Karpas-422 (cell line): ENCODE measurements around the gene INTS1. TPM values are rescaled to one million over a fixed set of nuclear protein-coding genes. Genes with fewer than 3 reads are reported as not detected.

Source experiments
- DNase-seq: peaks from one replicate; pipeline ENCODE4 v3.0.0-alpha.2; 2015
- H2AFZ ChIP-seq: fragments of 200-600 bp; sonication (generic); 2 replicates; pipeline ENCODE4 v1.6.1; 2014; ENCODE audit warnings: antibody characterized with exemption, low read length, mixed read lengths
- H3K27ac ChIP-seq: fragments of 200-600 bp; sonication (generic); 2 replicates; pipeline ENCODE4 v1.5.1; 2014; ENCODE audit warnings: mild to moderate bottlenecking, low read length, moderate library complexity
- H3K27me3 ChIP-seq: fragments of 200-600 bp; sonication (generic); 2 replicates; pipeline ENCODE4 v1.6.1; 2014; ENCODE audit warnings: low read length, mixed read lengths
- H3K36me3 ChIP-seq: fragments of 200-600 bp; sonication (generic); 2 replicates; pipeline ENCODE4 v1.6.1; 2014; ENCODE audit warnings: low read length, mixed read lengths; ENCODE audit not compliant: insufficient read depth
- H3K4me1 ChIP-seq: fragments of 200-600 bp; sonication (generic); 2 replicates; pipeline ENCODE4 v1.6.1; 2014; ENCODE audit warnings: mild to moderate bottlenecking, low read length, mixed read lengths
- H3K4me2 ChIP-seq: fragments of 200-600 bp; sonication (generic); 2 replicates; pipeline ENCODE4 v1.6.1; 2014; ENCODE audit warnings: low read length, low read depth, mild to moderate bottlenecking; ENCODE audit not compliant: poor library complexity, severe bottlenecking
- H3K4me3 ChIP-seq: fragments of 200-600 bp; sonication (generic); 2 replicates; pipeline ENCODE4 v1.5.1; 2014; ENCODE audit warnings: mild to moderate bottlenecking, antibody characterized with exemption, low read length, mixed read lengths
- H3K79me2 ChIP-seq: fragments of 200-600 bp; sonication (generic); 2 replicates; pipeline ENCODE4 v1.6.1; 2014; ENCODE audit warnings: mild to moderate bottlenecking, low read length, mixed read lengths
- H3K9ac ChIP-seq: fragments of 200-600 bp; sonication (generic); 2 replicates; pipeline ENCODE4 v1.6.0; 2014; ENCODE audit warnings: low read length
- H3K9me2 ChIP-seq: fragments of 200-600 bp; sonication (generic), shearing (Covaris generic); replicated peaks from 2 replicates; pipeline ENCODE4 v1.6.0; 2014; ENCODE audit warnings: mild to moderate bottlenecking, low read length, moderate library complexity; ENCODE audit not compliant: insufficient read depth
- H3K9me3 ChIP-seq: fragments of 300-700, 200-600 bp; sonication (generic); 2 replicates; pipeline ENCODE4 v1.6.1; 2014; ENCODE audit warnings: low read length, mixed read lengths
- H4K20me1 ChIP-seq: fragments of 200-600 bp; sonication (generic); 2 replicates; pipeline ENCODE4 v1.6.1; 2014; ENCODE audit warnings: mild to moderate bottlenecking, antibody characterized with exemption, low read length, low read depth; ENCODE audit not compliant: insufficient read depth
- total RNA-seq: library from RNA; depleted of rRNA; stranded (reverse); fragments of >200 nt; shearing (Covaris generic); gene quantifications from 2 replicates; pipeline ENCODE4 v1.2.3, GENCODE V29; 2014; ENCODE audit warnings: low replicate concordance; rRNA removed

The INTS1 gene, protein sequence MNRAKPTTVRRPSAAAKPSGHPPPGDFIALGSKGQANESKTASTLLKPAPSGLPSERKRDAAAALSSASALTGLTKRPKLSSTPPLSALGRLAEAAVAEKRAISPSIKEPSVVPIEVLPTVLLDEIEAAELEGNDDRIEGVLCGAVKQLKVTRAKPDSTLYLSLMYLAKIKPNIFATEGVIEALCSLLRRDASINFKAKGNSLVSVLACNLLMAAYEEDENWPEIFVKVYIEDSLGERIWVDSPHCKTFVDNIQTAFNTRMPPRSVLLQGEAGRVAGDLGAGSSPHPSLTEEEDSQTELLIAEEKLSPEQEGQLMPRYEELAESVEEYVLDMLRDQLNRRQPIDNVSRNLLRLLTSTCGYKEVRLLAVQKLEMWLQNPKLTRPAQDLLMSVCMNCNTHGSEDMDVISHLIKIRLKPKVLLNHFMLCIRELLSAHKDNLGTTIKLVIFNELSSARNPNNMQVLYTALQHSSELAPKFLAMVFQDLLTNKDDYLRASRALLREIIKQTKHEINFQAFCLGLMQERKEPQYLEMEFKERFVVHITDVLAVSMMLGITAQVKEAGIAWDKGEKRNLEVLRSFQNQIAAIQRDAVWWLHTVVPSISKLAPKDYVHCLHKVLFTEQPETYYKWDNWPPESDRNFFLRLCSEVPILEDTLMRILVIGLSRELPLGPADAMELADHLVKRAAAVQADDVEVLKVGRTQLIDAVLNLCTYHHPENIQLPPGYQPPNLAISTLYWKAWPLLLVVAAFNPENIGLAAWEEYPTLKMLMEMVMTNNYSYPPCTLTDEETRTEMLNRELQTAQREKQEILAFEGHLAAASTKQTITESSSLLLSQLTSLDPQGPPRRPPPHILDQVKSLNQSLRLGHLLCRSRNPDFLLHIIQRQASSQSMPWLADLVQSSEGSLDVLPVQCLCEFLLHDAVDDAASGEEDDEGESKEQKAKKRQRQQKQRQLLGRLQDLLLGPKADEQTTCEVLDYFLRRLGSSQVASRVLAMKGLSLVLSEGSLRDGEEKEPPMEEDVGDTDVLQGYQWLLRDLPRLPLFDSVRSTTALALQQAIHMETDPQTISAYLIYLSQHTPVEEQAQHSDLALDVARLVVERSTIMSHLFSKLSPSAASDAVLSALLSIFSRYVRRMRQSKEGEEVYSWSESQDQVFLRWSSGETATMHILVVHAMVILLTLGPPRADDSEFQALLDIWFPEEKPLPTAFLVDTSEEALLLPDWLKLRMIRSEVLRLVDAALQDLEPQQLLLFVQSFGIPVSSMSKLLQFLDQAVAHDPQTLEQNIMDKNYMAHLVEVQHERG (N-terminal part only)
- 25.7 and 42.1 TPM in 2 replicates for total RNA-seq

DNA sequence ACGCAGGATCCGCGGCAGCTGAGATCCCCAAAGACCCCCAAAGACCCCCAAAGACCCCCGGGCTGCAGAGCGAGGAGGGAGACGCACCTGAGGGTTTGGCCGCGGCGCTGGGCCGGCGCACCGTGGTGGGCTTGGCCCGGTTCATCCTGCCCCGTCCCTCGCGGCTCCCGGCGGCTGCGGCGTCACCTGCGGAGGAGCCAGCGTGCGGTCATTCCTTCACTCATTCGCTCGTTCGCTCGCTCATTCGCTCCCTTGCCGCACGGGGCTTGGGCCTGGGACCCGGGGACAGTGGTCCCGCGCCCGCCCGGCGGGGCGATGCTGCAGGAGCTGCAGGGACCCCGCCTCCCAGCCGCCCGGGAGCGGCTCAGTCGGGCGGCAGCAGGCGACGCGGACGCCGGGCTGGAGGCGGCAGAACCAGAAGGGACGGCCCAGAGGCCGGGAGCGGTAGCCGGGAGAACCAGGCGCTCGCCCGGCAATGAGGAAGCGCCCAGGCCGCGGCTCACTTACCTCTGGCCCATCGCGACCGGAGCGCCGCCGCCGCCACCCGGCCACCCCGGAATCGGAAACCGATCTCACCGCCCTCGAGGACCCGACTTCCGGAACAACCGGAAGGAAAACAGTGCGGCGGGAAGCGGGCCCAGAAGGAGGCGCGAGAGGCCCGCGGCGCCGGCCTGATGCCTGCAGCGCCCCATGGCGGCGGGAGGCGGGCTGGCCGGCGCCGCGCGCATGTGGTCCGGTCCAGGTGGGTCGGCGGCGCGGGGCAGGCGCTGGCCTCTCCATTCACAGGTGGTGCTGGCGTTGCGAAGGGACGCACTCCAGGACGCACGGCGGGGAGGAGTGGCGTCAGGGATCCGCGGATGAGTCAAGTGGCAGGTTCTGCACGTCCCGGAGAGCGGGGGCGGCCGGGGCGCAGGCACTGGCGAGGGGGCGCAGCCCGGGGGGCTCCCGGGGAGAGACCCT is at the start of gene INTS1:
TSS of gene INTS1 (minus strand) at position 574 of the 960 bp plus-strand sequence. CDS start at position 145, 429 bp downstream.
- H3K36me3 ChIP-seq, result no peaks in the 10 kb centered on the region
- peak within 1 kb of the TSS; percentile 98 for H3K4me3 ChIP-seq
- DNase-seq, result peak; percentile 97
- H3K9me2 ChIP-seq, result no peaks in the 10 kb centered on the region
- peak within 1 kb of the TSS; percentile 97 for H3K4me2 ChIP-seq
- no peak within 1 kb of the TSS for H3K27ac ChIP-seq
- H3K4me1 ChIP-seq, result peaks cover 42% of the 10 kb centered on the region
- H2AFZ ChIP-seq, result no peak within 1 kb of the TSS
- peaks cover 29% of the 10 kb centered on the region for H3K79me2 ChIP-seq
- H4K20me1 ChIP-seq, result peaks cover 19% of the 10 kb centered on the region
- H3K9me3 ChIP-seq, result no peaks in the 10 kb centered on the region
- H3K27me3 ChIP-seq, result no peaks in the 10 kb centered on the region
- H3K9ac ChIP-seq, result peak within 1 kb of the TSS; percentile 94

DNA sequence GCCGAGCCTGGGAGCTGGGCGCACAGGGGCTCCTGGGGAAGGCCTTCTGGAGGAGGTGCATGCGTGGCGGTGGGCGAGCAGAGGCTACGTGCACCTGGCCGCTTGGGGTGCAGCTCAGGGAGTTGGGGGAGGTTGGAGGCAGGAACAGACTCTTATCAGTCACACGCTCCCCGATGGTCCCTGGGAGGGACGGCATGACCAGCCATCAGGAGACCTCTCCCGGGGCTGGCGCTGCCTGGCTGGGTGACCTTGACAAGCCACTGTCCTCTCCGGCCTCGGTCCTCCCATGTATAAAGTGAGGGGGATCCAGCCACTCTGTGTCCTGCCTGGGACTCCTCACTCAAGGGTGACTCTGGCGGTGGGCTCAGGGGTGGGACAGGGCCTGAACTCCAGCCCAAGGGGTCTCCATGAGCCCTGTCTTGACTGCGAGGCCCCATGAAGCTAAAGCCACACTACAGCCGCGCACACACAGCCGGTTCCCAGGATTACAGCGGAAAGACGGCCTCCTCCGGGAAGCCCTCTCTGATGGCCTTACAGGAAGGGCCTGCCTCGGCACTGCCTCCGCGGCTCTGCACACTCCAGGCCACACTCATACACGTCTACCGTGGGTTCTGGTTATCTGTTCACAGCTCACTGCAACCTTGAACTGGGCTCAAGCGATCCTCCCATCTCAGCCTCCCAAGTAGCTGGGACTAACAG is 49.5 kb upstream of the INTS1 start:
- Histone ChIP-seq H4K20me1 (no peaks in the 10 kb centered on the region), H3K36me3 (no peaks in the 10 kb centered on the region), H3K4me3 (no peak overlapping the region), H3K27me3 (no peaks in the 10 kb centered on the region), H3K9me2 (no peaks in the 10 kb centered on the region), H3K9me3 (no peaks in the 10 kb centered on the region), H3K79me2 (no peaks in the 10 kb centered on the region), H3K27ac (no peak overlapping the region), H3K4me2 (no peak overlapping the region), H2AFZ (no peak overlapping the region), H3K4me1 (no peaks in the 10 kb centered on the region), H3K9ac (no peak overlapping the region)
- no peak for DNase-seq

DNA sequence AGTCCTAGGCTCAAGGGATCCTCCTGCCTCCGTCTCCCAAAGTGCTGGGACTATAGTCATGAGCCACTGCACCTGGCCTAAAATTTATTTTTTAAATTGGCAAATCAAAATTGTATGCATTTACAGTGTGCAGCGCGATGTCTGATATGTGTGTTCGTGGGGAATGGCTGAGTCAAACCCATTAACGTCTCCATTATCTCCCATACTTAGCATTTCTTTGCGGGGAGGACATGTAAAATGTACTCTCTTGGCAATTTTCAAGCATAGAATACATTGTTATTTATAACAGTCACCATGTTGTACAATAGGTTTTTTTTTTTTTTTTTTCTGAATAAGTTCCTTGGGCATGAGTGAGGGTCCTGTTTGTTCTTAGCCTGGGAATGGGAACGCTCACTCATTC is 48.0 kb upstream of the INTS1 start:
- Histone ChIP-seq H3K9ac (no peak overlapping the region), H3K36me3 (no peaks in the 10 kb centered on the region), H3K4me1 (no peaks in the 10 kb centered on the region), H3K79me2 (no peaks in the 10 kb centered on the region), H2AFZ (no peak overlapping the region), H3K9me3 (no peaks in the 10 kb centered on the region), H4K20me1 (no peaks in the 10 kb centered on the region), H3K27ac (no peak overlapping the region), H3K4me2 (no peak overlapping the region), H3K27me3 (no peaks in the 10 kb centered on the region), H3K9me2 (no peaks in the 10 kb centered on the region), H3K4me3 (no peak overlapping the region)
- no peak for DNase-seq

DNA sequence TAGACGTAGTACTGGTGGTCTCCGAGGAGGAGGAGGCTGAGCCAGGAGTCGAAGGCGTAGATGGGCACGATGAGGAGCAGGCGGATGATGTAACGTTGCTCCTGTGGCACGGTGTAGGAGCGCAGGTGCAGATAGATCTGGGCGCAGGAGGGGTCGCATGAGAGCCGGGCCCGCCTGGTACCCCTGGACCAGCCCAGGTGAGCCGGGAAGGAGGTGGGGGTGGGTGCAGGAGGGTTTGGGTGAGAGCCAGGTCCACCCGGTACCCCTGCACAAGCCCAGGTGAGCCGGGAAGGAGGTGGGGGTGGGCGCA is 46.6 kb upstream of the INTS1 start:
- DNase-seq, result no peak
- Histone ChIP-seq H3K27ac (no peak overlapping the region), H3K9ac (no peak overlapping the region), H3K9me2 (no peaks in the 10 kb centered on the region), H4K20me1 (no peaks in the 10 kb centered on the region), H2AFZ (no peak overlapping the region), H3K4me2 (no peak overlapping the region), H3K27me3 (no peaks in the 10 kb centered on the region), H3K9me3 (no peaks in the 10 kb centered on the region), H3K4me1 (no peaks in the 10 kb centered on the region), H3K36me3 (no peaks in the 10 kb centered on the region), H3K4me3 (no peak overlapping the region), H3K79me2 (no peaks in the 10 kb centered on the region)

DNA sequence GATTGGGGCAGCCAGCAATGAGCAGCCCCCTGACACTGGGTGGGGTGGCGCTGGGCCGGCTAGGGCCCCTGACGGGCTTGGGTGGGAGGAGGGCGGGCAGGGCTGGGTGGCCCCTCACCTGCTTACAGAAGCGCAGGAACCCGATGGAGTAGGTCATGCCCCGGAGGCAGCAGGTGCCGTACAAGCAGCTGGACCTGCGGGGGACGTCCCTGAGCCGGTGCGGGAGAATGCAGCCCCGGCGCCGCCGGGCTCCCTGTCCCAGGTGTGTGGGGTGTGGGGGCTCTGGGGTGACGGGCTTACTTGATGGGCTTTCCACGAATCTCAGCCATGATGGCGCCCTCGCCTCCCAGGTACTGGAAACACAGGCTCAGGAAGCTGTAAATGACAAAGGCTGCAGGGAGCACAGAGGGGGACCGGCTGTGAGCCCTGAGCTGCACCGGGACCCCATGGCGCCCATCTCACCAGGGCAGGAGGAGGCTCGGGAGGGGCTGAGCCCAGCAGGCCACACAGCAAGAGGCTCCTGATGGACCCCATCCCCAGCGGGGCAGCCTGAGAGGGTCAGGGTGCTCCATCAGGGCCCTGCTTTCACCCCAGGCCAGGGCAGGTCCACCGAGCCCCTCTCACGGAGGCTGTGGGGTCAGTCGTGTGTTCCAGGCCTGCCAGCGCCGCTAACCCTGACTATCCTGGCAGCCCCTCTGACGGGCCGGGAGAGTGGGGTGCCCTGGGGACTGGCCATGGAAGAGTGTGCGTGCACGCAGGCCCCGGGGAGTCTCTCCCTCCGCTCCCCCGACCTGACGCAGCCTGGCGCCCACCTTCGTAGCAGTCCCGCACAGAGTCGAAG is 46.0 kb upstream of the INTS1 start:
- Histone ChIP-seq H3K9me3 (no peaks in the 10 kb centered on the region), H3K9me2 (no peaks in the 10 kb centered on the region), H3K27me3 (no peaks in the 10 kb centered on the region), H3K36me3 (no peaks in the 10 kb centered on the region), H4K20me1 (no peaks in the 10 kb centered on the region), H2AFZ (no peak overlapping the region), H3K79me2 (no peaks in the 10 kb centered on the region), H3K4me2 (no peak overlapping the region), H3K4me3 (no peak overlapping the region), H3K9ac (no peak overlapping the region), H3K4me1 (no peaks in the 10 kb centered on the region), H3K27ac (no peak overlapping the region)
- DNase-seq, result no peak

DNA sequence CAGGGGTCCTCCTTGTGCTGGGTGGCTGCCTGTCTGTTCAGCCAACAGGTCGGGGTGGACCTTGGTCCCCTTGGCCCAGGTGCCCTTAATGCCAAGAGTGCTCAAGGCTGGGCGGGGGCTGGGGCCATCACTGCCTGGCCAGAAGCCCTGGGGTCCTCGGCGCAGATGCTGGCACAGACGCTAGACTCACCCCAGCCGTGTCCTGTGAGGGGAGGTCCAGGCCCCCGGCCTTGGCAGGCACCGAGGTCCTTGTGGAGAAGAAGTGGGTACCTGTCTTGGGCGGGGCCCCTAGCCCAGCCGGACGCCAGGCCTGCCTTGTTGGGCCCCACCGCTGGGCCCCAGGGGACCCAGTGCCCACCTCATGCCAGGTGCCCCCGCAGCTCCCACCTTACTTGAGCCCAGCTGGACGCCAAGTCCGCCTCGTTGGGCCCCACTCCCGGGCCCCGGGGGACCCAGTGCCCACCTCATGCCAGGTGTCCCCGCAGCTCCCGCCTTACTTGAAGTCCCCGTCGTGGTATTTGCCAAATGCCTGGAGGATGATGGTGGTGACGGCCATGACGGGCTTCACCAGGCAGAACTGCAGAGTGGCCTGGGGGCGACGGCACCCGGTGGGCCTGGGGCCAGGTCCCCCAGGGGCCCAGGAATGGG is 45.3 kb upstream of the INTS1 start:
- H3K27ac ChIP-seq, result no peak overlapping the region
- H3K9me3 ChIP-seq, result no peaks in the 10 kb centered on the region
- H3K4me3 ChIP-seq, result no peak overlapping the region
- H3K36me3 ChIP-seq, result no peaks in the 10 kb centered on the region
- H3K4me2 ChIP-seq, result no peak overlapping the region
- no peak for DNase-seq
- no peak overlapping the region for H2AFZ ChIP-seq
- H3K9ac ChIP-seq, result no peak overlapping the region
- H3K79me2 ChIP-seq, result no peaks in the 10 kb centered on the region
- H3K4me1 ChIP-seq, result no peaks in the 10 kb centered on the region
- 0 out of 2 replicates have a peak, but pooled peaks cover 4% of the 10 kb centered on the region for H4K20me1 ChIP-seq
- H3K27me3 ChIP-seq, result no peaks in the 10 kb centered on the region
- H3K9me2 ChIP-seq, result no peaks in the 10 kb centered on the region
